PFSK-1 (cell line): Measurements from ENCODE around the gene CALCOCO1.

Experiments
- FOXP2 ChIP-seq: optimal IDR thresholded peaks from 2 replicates; pipeline ENCODE3; 2011; ENCODE audit warnings: borderline replicate concordance, control low read depth, inconsistent platforms; ENCODE audit not compliant: insufficient read depth; ENCODE audit errors: extremely low read length, extremely low read depth
- POLR2AphosphoS5 ChIP-seq: IDR thresholded peaks from 2 replicates; pipeline ENCODE4 v1.6.1; 2012; ENCODE audit warnings: low read depth, mild to moderate bottlenecking, control low read depth, low read length, moderate library complexity
- SIN3A ChIP-seq: IDR thresholded peaks from 2 replicates; pipeline ENCODE4 v1.6.1; 2012; ENCODE audit warnings: mild to moderate bottlenecking, low read length, moderate library complexity, borderline replicate concordance; ENCODE audit not compliant: insufficient read depth
- TAF1 ChIP-seq: IDR thresholded peaks from 2 replicates; pipeline ENCODE4 v1.6.1; 2012; ENCODE audit warnings: low read length, control low read depth, borderline replicate concordance; ENCODE audit not compliant: insufficient read depth
- TF ChIP-seq, protein P1 (sequence below), 2 experiments: IDR thresholded peaks; 2 replicates each; pipeline versions ENCODE4 v1.6.1 to v1.8.0; 2011 to 2012; ENCODE audit warnings: low read depth in 2 of 2, low read length in 2 of 2, control low read depth in 1 of 2, inconsistent platforms in 1 of 2, mild to moderate bottlenecking in 1 of 2, moderate library complexity in 1 of 2; ENCODE audit not compliant: insufficient read depth in 1 of 2

The CALCOCO1 gene

DNA sequence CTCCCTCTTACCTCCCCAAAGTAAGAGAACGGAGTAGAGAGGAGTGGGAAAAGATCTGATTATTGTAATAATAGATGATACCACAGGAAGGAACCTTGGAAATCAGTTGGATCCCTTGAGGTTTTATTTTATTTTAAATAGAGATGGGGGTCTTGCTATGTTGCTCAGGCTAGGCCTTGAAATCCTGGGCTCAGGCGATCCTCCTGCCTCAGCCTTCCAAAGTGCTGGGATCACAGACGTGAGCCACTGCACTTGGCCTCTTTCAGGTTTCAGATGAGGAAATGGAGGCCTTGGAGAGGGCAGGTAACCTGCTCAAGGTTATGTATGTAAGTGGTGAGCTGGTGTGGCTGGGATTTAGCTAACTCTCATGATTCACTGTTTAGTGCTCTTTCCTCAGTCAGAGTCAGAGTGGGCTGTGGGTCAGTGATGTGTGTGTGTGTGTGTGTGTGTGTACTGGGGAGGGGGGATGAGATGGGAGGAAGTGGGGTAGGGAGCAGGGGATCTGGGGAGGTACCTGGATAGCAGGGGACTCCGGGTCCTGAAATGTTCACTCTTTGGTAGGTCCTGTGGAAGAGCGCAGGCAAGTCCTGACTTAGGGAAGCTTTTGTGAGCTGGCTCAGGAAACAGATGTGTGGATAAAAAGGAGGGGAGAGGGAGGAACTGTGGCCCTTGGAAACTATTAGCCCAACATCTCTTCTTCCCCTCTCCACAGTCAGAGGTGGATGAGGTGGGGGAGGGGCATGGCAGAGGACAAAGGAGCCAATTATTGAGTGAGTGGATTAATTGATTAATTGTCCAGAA, 29.2 kb upstream of the CALCOCO1 start:
- no peak for TF ChIP-seq SIN3A
- TF ChIP-seq, protein P1, sequence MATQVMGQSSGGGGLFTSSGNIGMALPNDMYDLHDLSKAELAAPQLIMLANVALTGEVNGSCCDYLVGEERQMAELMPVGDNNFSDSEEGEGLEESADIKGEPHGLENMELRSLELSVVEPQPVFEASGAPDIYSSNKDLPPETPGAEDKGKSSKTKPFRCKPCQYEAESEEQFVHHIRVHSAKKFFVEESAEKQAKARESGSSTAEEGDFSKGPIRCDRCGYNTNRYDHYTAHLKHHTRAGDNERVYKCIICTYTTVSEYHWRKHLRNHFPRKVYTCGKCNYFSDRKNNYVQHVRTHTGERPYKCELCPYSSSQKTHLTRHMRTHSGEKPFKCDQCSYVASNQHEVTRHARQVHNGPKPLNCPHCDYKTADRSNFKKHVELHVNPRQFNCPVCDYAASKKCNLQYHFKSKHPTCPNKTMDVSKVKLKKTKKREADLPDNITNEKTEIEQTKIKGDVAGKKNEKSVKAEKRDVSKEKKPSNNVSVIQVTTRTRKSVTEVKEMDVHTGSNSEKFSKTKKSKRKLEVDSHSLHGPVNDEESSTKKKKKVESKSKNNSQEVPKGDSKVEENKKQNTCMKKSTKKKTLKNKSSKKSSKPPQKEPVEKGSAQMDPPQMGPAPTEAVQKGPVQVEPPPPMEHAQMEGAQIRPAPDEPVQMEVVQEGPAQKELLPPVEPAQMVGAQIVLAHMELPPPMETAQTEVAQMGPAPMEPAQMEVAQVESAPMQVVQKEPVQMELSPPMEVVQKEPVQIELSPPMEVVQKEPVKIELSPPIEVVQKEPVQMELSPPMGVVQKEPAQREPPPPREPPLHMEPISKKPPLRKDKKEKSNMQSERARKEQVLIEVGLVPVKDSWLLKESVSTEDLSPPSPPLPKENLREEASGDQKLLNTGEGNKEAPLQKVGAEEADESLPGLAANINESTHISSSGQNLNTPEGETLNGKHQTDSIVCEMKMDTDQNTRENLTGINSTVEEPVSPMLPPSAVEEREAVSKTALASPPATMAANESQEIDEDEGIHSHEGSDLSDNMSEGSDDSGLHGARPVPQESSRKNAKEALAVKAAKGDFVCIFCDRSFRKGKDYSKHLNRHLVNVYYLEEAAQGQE (IDR thresholded peaks at IDR 0.05; ENCODE audit: insufficient read depth in 1 of 2, low read depth in 2 of 2, low read length in 2 of 2), result no peak

GRCh38 chr12:53755893-53756292, 28.6 kb upstream of the CALCOCO1 start:
- TF ChIP-seq POLR2AphosphoS5 (no peak), TAF1 (no peak), SIN3A (no peak), FOXP2 (no peak)
- TF ChIP-seq, protein P1 (IDR thresholded peaks at IDR 0.05; ENCODE audit: insufficient read depth in 1 of 2, low read depth in 2 of 2, low read length in 2 of 2), result no peak

- TF ChIP-seq SIN3A (no peak), TAF1 (no peak), POLR2AphosphoS5 (no peak), FOXP2 (no peak)
- TF ChIP-seq, protein P1 (IDR thresholded peaks at IDR 0.05; ENCODE audit: insufficient read depth in 1 of 2, low read depth in 2 of 2, low read length in 2 of 2), result no peak
These were observed 28.2 kb upstream of the CALCOCO1 start for GRCh38 chr12:53755451-53755891.

- TF ChIP-seq SIN3A (no peak), TAF1 (no peak), FOXP2 (no peak), POLR2AphosphoS5 (no peak)
- TF ChIP-seq, protein P1 (IDR thresholded peaks at IDR 0.05; ENCODE audit: insufficient read depth in 1 of 2, low read depth in 2 of 2, low read length in 2 of 2), result no peak
These were observed 27.5 kb upstream of the CALCOCO1 start for GRCh38 chr12:53754633-53755264.
